H9 (cell line): Measurements from ENCODE around the gene RAVER1. TPM values are rescaled to one million over a fixed set of nuclear protein-coding genes. Genes with fewer than 3 reads are reported as not detected.

ENCODE experiments used
- DNase-seq: peaks from one replicate; pipeline ENCODE4 v3.0.0-alpha.2; 2017
- H2AFZ ChIP-seq: one replicate; pipeline ENCODE4 v1.6.1; 2013; ENCODE audit warnings: mild to moderate bottlenecking, low read length, control low read depth, moderate library complexity
- H2AK5ac ChIP-seq: 2 replicates; pipeline ENCODE4 v1.6.1; 2013; ENCODE audit warnings: low read length, control low read depth, mixed read lengths; ENCODE audit not compliant: insufficient read length
- H2BK120ac ChIP-seq: one replicate; pipeline ENCODE4 v1.6.1; 2013; ENCODE audit warnings: low read depth, mild to moderate bottlenecking, low read length, control low read depth, inconsistent platforms; ENCODE audit not compliant: poor library complexity, severe bottlenecking
- H2BK12ac ChIP-seq: 2 replicates; pipeline ENCODE4 v1.6.1; 2013; ENCODE audit warnings: low read length, control low read depth, mixed read lengths, low read depth; ENCODE audit not compliant: insufficient read length
- H2BK15ac ChIP-seq: 2 replicates; pipeline ENCODE4 v1.6.1; 2013; ENCODE audit warnings: low read depth, low read length, control low read depth
- H2BK20ac ChIP-seq: one replicate; pipeline ENCODE4 v1.6.1; 2013; ENCODE audit warnings: low read depth, mild to moderate bottlenecking, low read length, control low read depth, inconsistent platforms; ENCODE audit not compliant: poor library complexity, severe bottlenecking
- H2BK5ac ChIP-seq: 2 replicates; pipeline ENCODE4 v1.6.1; 2013; ENCODE audit warnings: low read length, control low read depth, mixed read lengths; ENCODE audit not compliant: insufficient read length
- H3K14ac ChIP-seq: 2 replicates; pipeline ENCODE4 v1.6.1; 2013; ENCODE audit warnings: low read length, control low read depth; ENCODE audit not compliant: insufficient read depth
- H3K18ac ChIP-seq: 2 replicates; pipeline ENCODE4 v1.6.1; 2013; ENCODE audit warnings: low read depth, mild to moderate bottlenecking, mixed read lengths, low read length, control low read depth; ENCODE audit not compliant: insufficient read length
- H3K23ac ChIP-seq: 2 replicates; pipeline ENCODE4 v1.6.1; 2013; ENCODE audit warnings: low read length, control low read depth, mixed read lengths, low read depth; ENCODE audit not compliant: insufficient read length
- H3K23me2 ChIP-seq: 2 replicates; pipeline ENCODE4 v1.6.1; 2013; ENCODE audit warnings: low read depth, mild to moderate bottlenecking, mixed read lengths, low read length, control low read depth; ENCODE audit not compliant: insufficient read length, poor library complexity, severe bottlenecking
- H3K27ac ChIP-seq: 2 replicates; pipeline ENCODE4 v1.5.1; 2013; ENCODE audit warnings: low read length, control low read depth, mixed read lengths, low read depth; ENCODE audit not compliant: insufficient read length
- H3K27me3 ChIP-seq: 2 replicates; pipeline ENCODE4 v1.6.1; 2013; ENCODE audit warnings: low read length, control low read depth, inconsistent platforms; ENCODE audit not compliant: insufficient read depth
- H3K4ac ChIP-seq: 2 replicates; pipeline ENCODE4 v1.6.1; 2013; ENCODE audit warnings: low read depth, mild to moderate bottlenecking, control low read depth, inconsistent platforms, low read length, moderate library complexity
- H3K4me1 ChIP-seq: 2 replicates; pipeline ENCODE4 v1.6.1; 2013; ENCODE audit warnings: low read length, control low read depth, inconsistent platforms; ENCODE audit not compliant: insufficient read depth
- H3K4me2 ChIP-seq: 2 replicates; pipeline ENCODE4 v1.6.1; 2013; ENCODE audit warnings: low read length, control low read depth, mixed read lengths; ENCODE audit not compliant: insufficient read length, insufficient read depth
- H3K56ac ChIP-seq: 2 replicates; pipeline ENCODE4 v1.6.1; 2013; ENCODE audit warnings: low read depth, mild to moderate bottlenecking, mixed read lengths, low read length, control low read depth; ENCODE audit not compliant: insufficient read length
- H3K79me1 ChIP-seq: 2 replicates; pipeline ENCODE4 v1.6.1; 2013; ENCODE audit warnings: low read depth, mild to moderate bottlenecking, moderate library complexity, low read length, control low read depth, inconsistent platforms; ENCODE audit not compliant: insufficient read depth, poor library complexity, severe bottlenecking
- H3K79me2 ChIP-seq: 2 replicates; pipeline ENCODE4 v1.6.1; 2013; ENCODE audit warnings: low read length, control low read depth, inconsistent platforms; ENCODE audit not compliant: insufficient read depth
- H3K9ac ChIP-seq: 2 replicates; pipeline ENCODE4 v1.6.1; 2013; ENCODE audit warnings: low read length, control low read depth, mixed read lengths; ENCODE audit not compliant: insufficient read length; ENCODE audit errors: extremely low read depth
- H3K9me3 ChIP-seq: one replicate; pipeline ENCODE4 v1.6.1; 2013; ENCODE audit warnings: low read depth, low read length, inconsistent platforms; ENCODE audit not compliant: control insufficient read depth
- H3T11ph ChIP-seq: one replicate; pipeline ENCODE4 v1.6.1; 2013; ENCODE audit warnings: mild to moderate bottlenecking, low read length, control low read depth, inconsistent platforms
- H4K20me1 ChIP-seq: one replicate; pipeline ENCODE4 v1.6.1; 2013; ENCODE audit not compliant: control insufficient read depth, insufficient read length, insufficient read depth
- H4K5ac ChIP-seq: 2 replicates; pipeline ENCODE4 v1.6.1; 2013; ENCODE audit warnings: low read depth, mild to moderate bottlenecking, mixed read lengths, low read length, control low read depth; ENCODE audit not compliant: insufficient read length
- H4K8ac ChIP-seq: replicated peaks from 2 replicates; pipeline ENCODE4 v1.6.1; 2013; ENCODE audit warnings: low read length, control low read depth, mixed read lengths, low read depth; ENCODE audit not compliant: insufficient read length
- H4K91ac ChIP-seq: 2 replicates; pipeline ENCODE4 v1.6.1; 2013; ENCODE audit warnings: low read depth, mild to moderate bottlenecking, moderate library complexity, mixed read lengths, low read length, control low read depth; ENCODE audit not compliant: insufficient read length
- H3K27ac Mint-ChIP-seq, 3 experiments: 2 replicates in 2 of 3; 3 replicates in 1 of 3; pipeline ENCODE4 v1.8.0; 2020 to 2021; ENCODE audit warnings: mixed read lengths in 3 of 3, mild to moderate bottlenecking in 1 of 3, moderate library complexity in 1 of 3
- H3K27me3 Mint-ChIP-seq: 2 replicates; pipeline ENCODE4 v1.8.0; 2021; ENCODE audit warnings: low read depth, mild to moderate bottlenecking, moderate library complexity, mixed read lengths
- H3K36me3 Mint-ChIP-seq, 3 experiments: 2 replicates in 2 of 3; 3 replicates in 1 of 3; pipeline ENCODE4 v1.8.0; 2020 to 2021; ENCODE audit warnings: low read depth in 3 of 3, mixed read lengths in 3 of 3; ENCODE audit not compliant: insufficient read depth in 1 of 3
- H3K4me1 Mint-ChIP-seq, 2 experiments: 2 replicates each; pipeline ENCODE4 v1.8.0; 2020; ENCODE audit warnings: mixed read lengths in 2 of 2
- H3K4me3 Mint-ChIP-seq, 2 experiments: 2 replicates in 1 of 2; 3 replicates in 1 of 2; pipeline ENCODE4 v1.8.0; 2020 to 2021; ENCODE audit warnings: mild to moderate bottlenecking in 2 of 2, mixed read lengths in 2 of 2, moderate library complexity in 1 of 2
- H3K9me3 Mint-ChIP-seq, 2 experiments: 2 replicates in 1 of 2; 3 replicates in 1 of 2; pipeline ENCODE4 v1.8.0; 2020; ENCODE audit warnings: mild to moderate bottlenecking in 2 of 2, mixed read lengths in 2 of 2, moderate library complexity in 1 of 2
- WGBS: extraction: QIAGEN DNeasy Blood & Tissue Kit; methylation state at CpG from one replicate; pipeline ENCODE4 v1.1.7; 2013; ENCODE audit warnings: missing lambda C conversion rate, low lambda C conversion rate, mixed read lengths; ENCODE audit not compliant: insufficient read length; ENCODE audit errors: extremely low coverage; 5-methylcytosine and 5-hydroxymethylcytosine counted together
- total RNA-seq: library from RNA; stranded (reverse); gene quantifications from 2 replicates; pipeline ENCODE4 v1.2.1, GENCODE V29; 2021
- TF ChIP-seq, protein P1 (sequence below): fragments of 200-600 bp; sonication (generic); conservative IDR thresholded peaks from 3 replicates; pipeline ENCODE4 v1.8.0; 2021; ENCODE audit warnings: antibody characterized with exemption, mild to moderate bottlenecking

RAVER1 gene
- total RNA-seq, 1 experiment from 2014 or later = 74.7 TPM

DNA sequence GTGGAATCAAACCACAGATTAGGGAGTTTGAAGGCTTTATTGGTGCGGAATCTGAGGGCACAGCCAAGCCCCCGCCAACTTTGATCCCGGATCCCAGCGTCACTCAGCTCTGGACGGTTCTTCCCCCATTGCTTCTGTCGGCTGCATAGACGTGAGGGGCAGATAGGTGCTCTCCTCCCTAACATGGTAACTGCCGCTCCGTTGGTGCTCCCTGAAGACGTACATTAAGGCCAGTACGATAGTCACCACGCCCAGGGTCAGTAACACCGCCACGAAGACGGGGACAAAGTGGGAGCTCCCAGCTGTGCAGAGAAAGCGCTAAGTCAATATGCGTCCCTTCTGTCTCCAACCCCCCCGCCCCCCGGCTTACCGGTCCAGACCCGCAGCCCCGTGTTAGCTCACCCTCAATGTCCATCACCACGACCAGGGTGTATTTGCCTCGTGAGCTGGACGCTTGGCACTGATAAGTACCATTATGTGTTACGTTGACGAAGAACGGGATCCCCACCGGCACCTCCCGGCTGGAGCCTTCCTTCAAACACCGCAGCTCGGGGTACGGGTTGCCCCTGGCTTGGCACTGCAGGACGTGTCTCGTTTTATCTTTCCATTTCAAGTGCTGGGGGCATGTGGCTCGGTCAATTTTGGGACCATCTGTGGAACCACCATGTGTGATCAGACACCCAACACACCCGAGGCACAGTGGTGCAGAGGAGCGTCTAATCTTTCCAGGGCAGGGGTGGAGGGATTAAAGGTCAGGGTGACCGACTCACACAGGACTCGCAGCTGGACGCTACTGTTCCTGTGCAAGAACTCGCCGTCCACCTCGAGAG, 644 bp upstream of the RAVER1 start:
- H3K4me2 ChIP-seq = peak overlapping the region; percentile 91
- peaks cover 4% of the 10 kb centered on the region for H3K79me1 ChIP-seq
- no CpG with 5 or more reads among the region's 44 CpGs for WGBS
- H3K4ac ChIP-seq = no peak overlapping the region
- no peak overlapping the region for H3K27ac ChIP-seq
- no peak for DNase-seq
- H2AK5ac ChIP-seq = no peak overlapping the region
- H4K8ac ChIP-seq = no peak overlapping the region
- no peak overlapping the region for H3K18ac ChIP-seq
- H3K9ac ChIP-seq = peak overlapping the region; percentile 45
- H3T11ph ChIP-seq = no peak overlapping the region
- Mint-ChIP-seq H3K9me3 (no peaks in the 10 kb centered on the region; a peak in 2 of 5 replicates), H3K27me3 (no peaks in the 10 kb centered on the region; the same call in 1 of the 2 replicates), H3K4me3 (peak overlapping the region; percentile 95 to 96), H3K4me1 (peaks cover 24% of the 10 kb centered on the region in 2 experiments), H3K27ac (peak overlapping the region in 2 of 3 experiments; percentile 40 to 91; a peak in 4 of 7 replicates), H3K36me3 (peaks cover 7 to 27% (median 16%) of the 10 kb centered on the region in 3 experiments; a peak in 6 of 7 replicates)
- no peaks in the 10 kb centered on the region; the same call in 1 of the 2 replicates for H3K27me3 ChIP-seq
- H2BK12ac ChIP-seq = no peak overlapping the region
- no peak overlapping the region for H2BK5ac ChIP-seq
- no peak overlapping the region for H2AFZ ChIP-seq
- H3K23ac ChIP-seq = no peak overlapping the region
- no peak overlapping the region for H2BK120ac ChIP-seq
- H3K23me2 ChIP-seq = peaks cover 24% of the 10 kb centered on the region
- H2BK20ac ChIP-seq = no peak overlapping the region
- no peak overlapping the region for H4K91ac ChIP-seq
- no peaks in the 10 kb centered on the region for H4K20me1 ChIP-seq
- TF ChIP-seq, protein P1, sequence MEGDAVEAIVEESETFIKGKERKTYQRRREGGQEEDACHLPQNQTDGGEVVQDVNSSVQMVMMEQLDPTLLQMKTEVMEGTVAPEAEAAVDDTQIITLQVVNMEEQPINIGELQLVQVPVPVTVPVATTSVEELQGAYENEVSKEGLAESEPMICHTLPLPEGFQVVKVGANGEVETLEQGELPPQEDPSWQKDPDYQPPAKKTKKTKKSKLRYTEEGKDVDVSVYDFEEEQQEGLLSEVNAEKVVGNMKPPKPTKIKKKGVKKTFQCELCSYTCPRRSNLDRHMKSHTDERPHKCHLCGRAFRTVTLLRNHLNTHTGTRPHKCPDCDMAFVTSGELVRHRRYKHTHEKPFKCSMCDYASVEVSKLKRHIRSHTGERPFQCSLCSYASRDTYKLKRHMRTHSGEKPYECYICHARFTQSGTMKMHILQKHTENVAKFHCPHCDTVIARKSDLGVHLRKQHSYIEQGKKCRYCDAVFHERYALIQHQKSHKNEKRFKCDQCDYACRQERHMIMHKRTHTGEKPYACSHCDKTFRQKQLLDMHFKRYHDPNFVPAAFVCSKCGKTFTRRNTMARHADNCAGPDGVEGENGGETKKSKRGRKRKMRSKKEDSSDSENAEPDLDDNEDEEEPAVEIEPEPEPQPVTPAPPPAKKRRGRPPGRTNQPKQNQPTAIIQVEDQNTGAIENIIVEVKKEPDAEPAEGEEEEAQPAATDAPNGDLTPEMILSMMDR = no peak
- no peak overlapping the region for H4K5ac ChIP-seq
- no peak overlapping the region for H3K14ac ChIP-seq
- peaks cover 8% of the 10 kb centered on the region; the same call in 1 of the 2 replicates for H3K79me2 ChIP-seq
- H3K9me3 ChIP-seq = no peaks in the 10 kb centered on the region
- no peak overlapping the region for H3K56ac ChIP-seq
- peaks cover 3% of the 10 kb centered on the region; the same call in 1 of the 2 replicates for H3K4me1 ChIP-seq
- H2BK15ac ChIP-seq = no peak overlapping the region
